GM20000 (cell line): ENCODE measurements around the gene TAL2.
A peak's percentile ranks its signal among the peaks of the same experiment; 100 is the strongest.

ENCODE experiments used
- DNase-seq: peaks from one replicate; pipeline ENCODE4 v3.0.0; 2012; ENCODE audit warnings: low spot score
- TF ChIP-seq, protein P1 (sequence below): IDR thresholded peaks from 2 replicates; pipeline ENCODE4 v1.5.1; 2012; ENCODE audit warnings: mild to moderate bottlenecking, control low read depth; ENCODE audit errors: extremely low read depth, missing control alignments

The TAL2 gene

DNA sequence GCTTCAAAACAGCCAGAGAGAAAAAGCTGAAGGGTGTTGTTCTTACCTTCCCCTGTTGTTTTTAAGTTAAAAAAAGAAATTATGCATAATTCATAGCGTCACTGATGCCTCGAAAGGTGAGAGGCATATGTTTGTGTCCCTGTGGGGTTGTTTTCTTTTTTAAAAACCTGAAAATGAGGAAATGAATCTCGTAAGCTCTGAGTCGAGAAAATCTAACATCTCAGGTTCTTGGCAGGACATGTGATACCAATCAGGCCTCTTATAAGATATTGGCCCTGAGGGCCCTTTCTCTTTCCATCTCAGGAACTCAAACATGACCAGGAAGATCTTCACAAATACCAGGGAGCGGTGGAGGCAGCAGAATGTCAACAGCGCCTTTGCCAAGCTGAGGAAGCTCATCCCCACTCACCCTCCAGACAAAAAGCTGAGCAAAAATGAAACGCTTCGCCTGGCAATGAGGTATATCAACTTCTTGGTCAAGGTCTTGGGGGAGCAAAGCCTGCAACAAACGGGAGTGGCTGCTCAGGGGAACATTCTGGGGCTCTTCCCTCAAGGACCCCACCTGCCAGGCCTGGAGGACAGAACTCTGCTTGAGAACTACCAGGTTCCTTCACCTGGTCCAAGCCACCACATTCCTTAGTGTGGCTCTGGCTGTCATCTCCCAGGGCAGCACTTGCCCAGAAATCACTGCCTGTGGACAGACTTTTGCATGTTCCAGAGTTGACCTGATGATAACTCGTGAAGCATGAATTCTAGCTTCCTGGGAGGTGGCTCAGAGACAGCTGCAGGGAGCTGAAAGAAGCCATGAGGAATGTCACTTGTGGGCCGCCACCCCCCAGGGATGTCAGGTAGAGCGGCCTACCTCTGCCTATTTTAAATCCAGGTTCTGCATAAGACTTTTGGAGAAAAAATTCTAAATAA lies at the start of gene TAL2:
TSS of gene TAL2 (plus strand) at position 274 of the 921 bp plus-strand sequence. CDS start at position 314, 40 bp downstream.
- DNase-seq = peak; percentile 42
- TF ChIP-seq, protein P1, sequence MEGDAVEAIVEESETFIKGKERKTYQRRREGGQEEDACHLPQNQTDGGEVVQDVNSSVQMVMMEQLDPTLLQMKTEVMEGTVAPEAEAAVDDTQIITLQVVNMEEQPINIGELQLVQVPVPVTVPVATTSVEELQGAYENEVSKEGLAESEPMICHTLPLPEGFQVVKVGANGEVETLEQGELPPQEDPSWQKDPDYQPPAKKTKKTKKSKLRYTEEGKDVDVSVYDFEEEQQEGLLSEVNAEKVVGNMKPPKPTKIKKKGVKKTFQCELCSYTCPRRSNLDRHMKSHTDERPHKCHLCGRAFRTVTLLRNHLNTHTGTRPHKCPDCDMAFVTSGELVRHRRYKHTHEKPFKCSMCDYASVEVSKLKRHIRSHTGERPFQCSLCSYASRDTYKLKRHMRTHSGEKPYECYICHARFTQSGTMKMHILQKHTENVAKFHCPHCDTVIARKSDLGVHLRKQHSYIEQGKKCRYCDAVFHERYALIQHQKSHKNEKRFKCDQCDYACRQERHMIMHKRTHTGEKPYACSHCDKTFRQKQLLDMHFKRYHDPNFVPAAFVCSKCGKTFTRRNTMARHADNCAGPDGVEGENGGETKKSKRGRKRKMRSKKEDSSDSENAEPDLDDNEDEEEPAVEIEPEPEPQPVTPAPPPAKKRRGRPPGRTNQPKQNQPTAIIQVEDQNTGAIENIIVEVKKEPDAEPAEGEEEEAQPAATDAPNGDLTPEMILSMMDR = no peak

DNA sequence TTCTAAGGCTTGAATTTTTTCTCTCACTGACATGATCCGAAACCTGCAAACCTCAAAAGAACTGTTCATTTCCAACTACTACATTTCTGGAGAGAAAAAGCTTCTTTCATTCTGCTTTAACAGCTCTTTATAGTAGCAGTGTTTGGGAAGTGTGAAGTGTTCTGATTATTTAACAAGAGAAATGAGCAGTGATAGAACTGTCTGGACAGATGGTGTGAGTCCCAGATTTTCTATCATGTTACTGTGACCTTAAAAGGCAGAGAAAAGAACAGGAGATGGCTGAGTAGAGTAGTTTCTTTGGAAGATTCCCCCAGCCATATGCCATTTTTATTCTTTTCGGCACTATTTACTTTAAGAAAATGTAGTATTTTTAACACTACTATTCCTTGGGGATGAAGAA lies 41.3 kb upstream of the TAL2 start:
- TF ChIP-seq, protein P1 = no peak
- DNase-seq = no peak

DNA sequence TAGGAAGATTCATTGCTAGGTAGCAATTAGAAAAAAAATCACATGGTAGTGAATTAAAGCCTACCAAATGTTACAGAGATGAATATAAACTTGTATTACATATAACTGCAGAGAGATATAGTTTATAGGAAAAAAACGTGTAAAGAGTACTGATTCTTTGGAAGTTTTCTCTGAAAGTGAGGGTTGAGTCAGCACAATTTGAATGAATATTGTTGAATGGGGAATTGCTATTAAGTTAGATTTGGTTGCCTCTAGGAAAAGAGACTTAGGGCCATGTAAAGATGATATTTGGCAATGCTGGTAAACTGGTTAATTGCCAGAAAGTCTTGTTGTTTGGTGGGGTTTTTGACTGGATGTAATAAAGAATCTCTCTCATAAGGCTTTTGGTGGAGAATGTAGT lies 37.2 kb upstream of the TAL2 start:
- TF ChIP-seq, protein P1 = no peak
- DNase-seq = no peak

DNA sequence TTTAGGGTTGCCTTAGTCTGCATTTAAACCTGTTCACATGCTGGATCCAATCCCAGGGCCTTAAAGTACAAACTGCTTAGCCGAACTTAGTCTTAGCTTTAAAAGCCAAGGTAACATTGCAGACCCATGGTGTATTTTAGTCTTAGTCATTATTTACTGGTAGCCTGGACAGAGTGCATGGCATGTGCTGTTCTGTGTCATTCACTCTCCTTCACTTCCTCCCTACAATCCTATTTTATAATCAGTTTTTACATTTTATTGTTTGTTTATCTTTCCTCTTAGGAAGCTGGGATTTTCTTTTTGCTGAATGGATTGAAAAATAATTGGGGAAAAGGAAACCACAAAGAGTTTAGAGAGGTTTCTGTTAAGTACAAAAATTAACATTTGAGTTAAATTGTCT lies 29.4 kb upstream of the TAL2 start:
- DNase-seq = no peak

DNA sequence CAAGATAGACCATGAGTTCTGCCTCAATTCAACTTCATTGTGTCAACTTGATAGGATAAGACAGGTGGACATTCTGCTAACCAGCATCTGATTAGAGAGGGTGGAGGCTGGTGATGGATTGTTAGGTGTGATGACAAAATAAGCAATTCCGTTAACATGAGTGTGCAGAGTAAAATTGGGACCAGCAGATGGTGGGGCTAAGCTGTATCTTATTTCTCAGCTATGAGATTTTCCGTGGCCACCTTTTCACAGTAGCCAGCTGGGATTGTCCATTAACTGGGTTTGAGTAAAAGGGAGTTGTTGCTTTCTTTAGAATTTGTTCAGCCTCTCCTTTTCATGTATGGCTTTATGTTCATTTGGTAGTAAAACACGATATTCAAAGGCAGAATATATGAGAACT lies 28.8 kb upstream of the TAL2 start:
- TF ChIP-seq, protein P1 = no peak
- DNase-seq = no peak

More for the DNA sequence above, 29.4 kb upstream of the TAL2 start:
- TF ChIP-seq, protein P1 = no peak

DNA sequence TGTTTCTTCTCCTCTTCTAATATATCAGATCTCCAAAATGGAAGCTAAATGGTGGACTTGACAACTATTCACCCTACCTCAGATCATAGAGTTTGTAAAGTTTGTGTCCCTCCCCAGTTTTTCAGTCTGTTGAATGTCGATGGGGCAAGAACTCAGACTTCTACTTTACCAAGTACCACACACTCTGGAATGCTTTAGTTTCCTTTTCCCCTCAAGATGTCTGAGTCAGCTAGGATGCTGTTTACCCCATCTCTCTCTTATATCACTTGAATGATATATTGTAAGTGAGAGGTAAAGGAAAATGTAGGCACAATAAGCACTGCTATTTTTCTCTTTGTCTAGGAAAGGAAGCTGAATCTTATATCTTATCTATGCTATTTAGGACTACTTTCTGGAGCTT lies 25.9 kb upstream of the TAL2 start:
- DNase-seq = no peak
- TF ChIP-seq, protein P1 = no peak

DNA sequence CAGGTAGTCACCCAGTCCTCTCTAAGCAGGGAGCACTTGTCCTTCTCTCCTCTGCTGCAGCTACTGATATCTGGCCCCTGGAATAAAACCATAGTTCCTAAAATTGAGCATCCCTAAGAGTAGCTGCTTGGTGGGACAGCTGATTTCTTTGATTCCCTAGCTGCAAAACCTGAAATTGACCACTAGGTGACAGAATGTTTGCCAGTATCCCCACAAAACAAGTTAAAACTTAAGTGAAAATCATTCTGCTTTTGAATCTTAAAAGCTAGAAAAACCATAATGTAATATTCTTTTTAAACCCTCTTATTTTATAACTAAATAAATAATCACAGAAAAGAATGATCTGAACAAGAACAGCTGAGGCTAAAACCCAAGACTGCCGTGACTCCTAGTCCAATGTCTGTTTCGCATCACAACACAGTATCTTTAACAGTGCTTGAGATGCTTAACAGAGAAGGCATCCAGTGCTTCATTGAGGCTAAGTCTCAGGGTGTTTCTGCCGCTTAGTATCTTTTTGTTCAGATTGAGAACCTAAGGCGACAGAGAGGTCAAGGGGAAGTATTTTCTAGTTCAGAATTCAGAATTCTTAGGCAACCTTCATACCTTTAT lies 24.4 kb upstream of the TAL2 start:
- TF ChIP-seq, protein P1 = peak; percentile 23
- DNase-seq = no peak
